Loucy (cell line): ENCODE measurements around the gene LILRB4.

Experiments
- H2AFZ ChIP-seq: fragments of 200-600 bp; sonication (generic); 2 replicates; pipeline ENCODE4 v1.6.0; 2016; ENCODE audit warnings: antibody characterized with exemption, mild to moderate bottlenecking, low read length, moderate library complexity
- H3F3A ChIP-seq: fragments of 200-600 bp; 2 replicates; pipeline ENCODE4 v1.6.0; 2016; ENCODE audit warnings: antibody characterized with exemption, low read depth, mild to moderate bottlenecking
- H3K27me3 ChIP-seq: fragments of 200-600 bp; sonication (generic); 2 replicates; pipeline ENCODE4 v1.6.1; 2014; ENCODE audit warnings: low read length, mild to moderate bottlenecking; ENCODE audit not compliant: insufficient read depth, poor library complexity, severe bottlenecking
- H3K36me3 ChIP-seq: fragments of 200-600 bp; sonication (generic); 2 replicates; pipeline ENCODE4 v1.6.1; 2016; ENCODE audit warnings: low read length; ENCODE audit not compliant: insufficient read depth
- H3K4me1 ChIP-seq: fragments of 200-600 bp; sonication (generic); 2 replicates; pipeline ENCODE4 v1.5.1; 2014; ENCODE audit warnings: low read length, mild to moderate bottlenecking; ENCODE audit not compliant: insufficient read depth, poor library complexity, severe bottlenecking
- H3K4me2 ChIP-seq: fragments of 200-600 bp; sonication (generic); 2 replicates; pipeline ENCODE4 v1.6.0; 2014; ENCODE audit warnings: antibody characterized with exemption, low read length, low read depth, mild to moderate bottlenecking; ENCODE audit not compliant: poor library complexity, severe bottlenecking
- H3K4me3 ChIP-seq: fragments of 200-600 bp; sonication (generic); 2 replicates; pipeline ENCODE4 v1.5.1; 2014; ENCODE audit warnings: low read length, mild to moderate bottlenecking, mixed read lengths; ENCODE audit not compliant: poor library complexity, severe bottlenecking
- H3K79me2 ChIP-seq: fragments of 200-600 bp; sonication (generic); 2 replicates; pipeline ENCODE4 v1.6.1; 2014; ENCODE audit warnings: low read length; ENCODE audit not compliant: insufficient read depth
- H3K9ac ChIP-seq: fragments of 200-600 bp; sonication (generic); 2 replicates; pipeline ENCODE4 v1.6.0; 2014; ENCODE audit warnings: mild to moderate bottlenecking, low read depth, low read length, moderate library complexity; ENCODE audit not compliant: poor library complexity, severe bottlenecking
- H3K9me2 ChIP-seq: fragments of 200-600 bp; sonication (generic); replicated peaks from 2 replicates; pipeline ENCODE4 v1.6.1; 2016; ENCODE audit warnings: low read depth, low read length, mixed read lengths
- H3K9me3 ChIP-seq: fragments of 200-600 bp; sonication (generic); 2 replicates; pipeline ENCODE4 v1.6.1; 2014; ENCODE audit warnings: mild to moderate bottlenecking, antibody characterized with exemption, low read length, low read depth; ENCODE audit not compliant: insufficient read depth
- H4K20me1 ChIP-seq: fragments of 200-600 bp; sonication (generic); 2 replicates; pipeline ENCODE4 v1.6.0; 2014; ENCODE audit warnings: antibody characterized with exemption, low read length, mild to moderate bottlenecking; ENCODE audit not compliant: insufficient read depth, poor library complexity, severe bottlenecking
- EZH2phosphoT487 ChIP-seq: fragments of 200-600 bp; IDR thresholded peaks from 2 replicates; pipeline ENCODE4 v1.6.1; 2018; ENCODE audit warnings: antibody characterized with exemption, mild to moderate bottlenecking, moderate library complexity, borderline replicate concordance
- TF ChIP-seq, protein P1 (sequence below): fragments of 200-600 bp; sonication (generic); conservative IDR thresholded peaks from 2 replicates; pipeline ENCODE4 v1.5.1; 2014; ENCODE audit warnings: mild to moderate bottlenecking, antibody characterized with exemption, low read length

LILRB4 gene

DNA sequence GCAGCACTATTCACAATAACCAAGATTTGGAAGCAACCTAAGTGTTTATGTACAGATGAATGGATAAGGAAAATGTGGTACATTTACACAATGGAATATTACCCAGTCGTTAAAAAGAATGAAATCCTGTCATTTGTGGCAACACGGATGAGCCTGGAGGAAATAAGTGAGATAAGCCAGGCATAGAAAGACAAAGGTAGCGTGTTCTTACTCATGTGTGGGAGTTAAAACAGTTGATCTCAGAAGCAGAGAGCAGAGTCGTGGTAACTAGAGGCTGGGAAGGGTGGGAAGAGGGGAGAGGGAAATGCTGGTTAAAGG is 29.5 kb downstream of the LILRB4 start:
- Histone ChIP-seq H3K27me3 (no peaks in the 10 kb centered on the region), H3K9me3 (no peaks in the 10 kb centered on the region), H3K9ac (no peak overlapping the region), H3F3A (no peaks in the 10 kb centered on the region), H3K9me2 (no peaks in the 10 kb centered on the region), H4K20me1 (no peaks in the 10 kb centered on the region), H3K36me3 (no peaks in the 10 kb centered on the region), H2AFZ (no peak overlapping the region), H3K4me2 (no peak overlapping the region), H3K4me3 (no peak overlapping the region), H3K4me1 (no peaks in the 10 kb centered on the region), H3K79me2 (no peaks in the 10 kb centered on the region)
- no peak for TF ChIP-seq EZH2phosphoT487
- TF ChIP-seq, protein P1, sequence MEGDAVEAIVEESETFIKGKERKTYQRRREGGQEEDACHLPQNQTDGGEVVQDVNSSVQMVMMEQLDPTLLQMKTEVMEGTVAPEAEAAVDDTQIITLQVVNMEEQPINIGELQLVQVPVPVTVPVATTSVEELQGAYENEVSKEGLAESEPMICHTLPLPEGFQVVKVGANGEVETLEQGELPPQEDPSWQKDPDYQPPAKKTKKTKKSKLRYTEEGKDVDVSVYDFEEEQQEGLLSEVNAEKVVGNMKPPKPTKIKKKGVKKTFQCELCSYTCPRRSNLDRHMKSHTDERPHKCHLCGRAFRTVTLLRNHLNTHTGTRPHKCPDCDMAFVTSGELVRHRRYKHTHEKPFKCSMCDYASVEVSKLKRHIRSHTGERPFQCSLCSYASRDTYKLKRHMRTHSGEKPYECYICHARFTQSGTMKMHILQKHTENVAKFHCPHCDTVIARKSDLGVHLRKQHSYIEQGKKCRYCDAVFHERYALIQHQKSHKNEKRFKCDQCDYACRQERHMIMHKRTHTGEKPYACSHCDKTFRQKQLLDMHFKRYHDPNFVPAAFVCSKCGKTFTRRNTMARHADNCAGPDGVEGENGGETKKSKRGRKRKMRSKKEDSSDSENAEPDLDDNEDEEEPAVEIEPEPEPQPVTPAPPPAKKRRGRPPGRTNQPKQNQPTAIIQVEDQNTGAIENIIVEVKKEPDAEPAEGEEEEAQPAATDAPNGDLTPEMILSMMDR = no peak

DNA sequence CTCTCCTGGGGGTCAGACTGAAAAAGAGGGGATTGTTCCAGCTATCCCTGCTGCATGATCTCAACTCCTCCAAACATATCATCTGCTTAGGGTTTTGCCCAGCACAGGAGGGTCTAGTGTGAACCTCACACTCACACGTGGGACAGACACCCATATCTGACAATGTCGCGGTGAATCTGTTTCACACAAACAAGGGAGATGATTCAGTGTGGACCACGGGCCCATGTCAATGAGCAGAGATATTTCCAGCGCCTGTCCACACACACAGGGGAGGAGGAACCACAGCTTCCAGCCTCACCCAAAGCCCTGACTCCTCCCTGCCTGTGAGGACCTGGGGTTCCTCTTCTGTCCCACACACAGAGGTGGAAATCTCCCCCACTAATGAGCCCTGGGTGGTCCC is 31.9 kb downstream of the LILRB4 start:
- Histone ChIP-seq H3K4me3 (no peak overlapping the region), H3K79me2 (no peaks in the 10 kb centered on the region), H3K27me3 (no peaks in the 10 kb centered on the region), H3K9me2 (no peaks in the 10 kb centered on the region), H4K20me1 (no peaks in the 10 kb centered on the region), H3K36me3 (no peaks in the 10 kb centered on the region), H3K9ac (no peak overlapping the region), H3K4me2 (no peak overlapping the region), H3K4me1 (no peaks in the 10 kb centered on the region), H2AFZ (no peak overlapping the region), H3K9me3 (no peaks in the 10 kb centered on the region), H3F3A (no peaks in the 10 kb centered on the region)
- no peak for TF ChIP-seq EZH2phosphoT487
- TF ChIP-seq, protein P1 = no peak

DNA sequence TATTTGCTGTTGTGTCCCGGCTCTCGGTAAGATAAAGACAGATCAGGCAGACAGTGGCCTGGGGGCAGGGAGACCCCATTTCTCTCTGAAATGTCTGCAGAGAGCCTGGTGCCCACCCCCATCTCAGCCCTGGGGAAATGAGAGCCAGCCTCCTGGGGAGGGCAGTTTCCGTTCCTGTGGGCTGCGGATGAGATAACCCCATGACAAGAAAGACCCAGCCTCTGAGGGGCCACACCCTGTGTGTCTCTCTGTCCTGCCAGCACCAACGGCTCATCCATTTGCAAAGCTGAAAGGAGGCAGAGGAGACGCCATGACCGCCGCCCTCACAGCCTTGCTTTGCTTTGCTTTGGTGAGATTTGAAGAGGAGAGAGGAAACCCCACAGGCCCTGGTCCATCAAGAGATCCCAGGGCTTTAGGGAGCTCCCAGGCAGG is 33.3 kb downstream of the LILRB4 start:
- no peaks in the 10 kb centered on the region for H3K36me3 ChIP-seq
- no peaks in the 10 kb centered on the region for H3K9me3 ChIP-seq
- H4K20me1 ChIP-seq = no peaks in the 10 kb centered on the region
- H2AFZ ChIP-seq = no peak overlapping the region
- no peaks in the 10 kb centered on the region for H3K4me1 ChIP-seq
- no peaks in the 10 kb centered on the region for H3K9me2 ChIP-seq
- H3K79me2 ChIP-seq = no peaks in the 10 kb centered on the region
- H3K4me2 ChIP-seq = no peak overlapping the region
- H3F3A ChIP-seq = no peaks in the 10 kb centered on the region
- no peak overlapping the region for H3K4me3 ChIP-seq
- TF ChIP-seq, protein P1 = no peak
- TF ChIP-seq EZH2phosphoT487 = no peak
- H3K27me3 ChIP-seq = no peaks in the 10 kb centered on the region
- no peak overlapping the region for H3K9ac ChIP-seq
